K562 (cell line): ENCODE measurements around the gene SERF2. TPM values are rescaled to one million over a fixed set of nuclear protein-coding genes. Genes with fewer than 3 reads are reported as not detected.
A peak's percentile ranks its signal among the peaks of the same experiment; 100 is the strongest.

Source experiments
- BHLHE40 ChIP-seq: IDR thresholded peaks from 2 replicates; pipeline ENCODE4 v1.6.1; 2011; ENCODE audit warnings: low read length, improper control_type of control experiment
- CBX5 ChIP-seq: IDR thresholded peaks from 2 replicates; pipeline ENCODE4 v1.6.1; 2014; ENCODE audit warnings: low read depth, borderline replicate concordance
- CHD7 ChIP-seq: fragments of 200-600 bp; sonication (generic); IDR thresholded peaks from one replicate; pipeline ENCODE4 v1.6.1; 2012; ENCODE audit warnings: mild to moderate bottlenecking, low read depth, low read length, inconsistent platforms
- NFYB ChIP-seq: IDR thresholded peaks from 2 replicates; pipeline ENCODE4 v1.6.1; 2011; ENCODE audit warnings: mild to moderate bottlenecking, moderate library complexity; ENCODE audit not compliant: insufficient read length; ENCODE audit errors: extremely low read depth
- PTTG1 ChIP-seq: fragments of 450-650 bp; IDR thresholded peaks from 2 replicates; pipeline ENCODE4 v1.6.1; 2016; ENCODE audit warnings: low read depth, mild to moderate bottlenecking, missing genetic modification characterization, missing compliant biosample characterization
- RAD51 ChIP-seq: fragments of 450-650 bp; IDR thresholded peaks from 2 replicates; pipeline ENCODE4 v1.7.1; 2016; ENCODE audit warnings: low read depth, mild to moderate bottlenecking, borderline replicate concordance
- SRSF1 ChIP-seq: fragments of 200-400 bp; formaldehyde crosslinking; IDR thresholded peaks from 2 replicates; pipeline ENCODE4 v1.6.1; 2017; ENCODE audit warnings: mild to moderate bottlenecking, low read depth, low read length, moderate library complexity
- TAF15 ChIP-seq: fragments of 200-400 bp; formaldehyde crosslinking; IDR thresholded peaks from 2 replicates; pipeline ENCODE4 v1.6.1; 2017; ENCODE audit warnings: mild to moderate bottlenecking, low read depth, low read length, moderate library complexity
- THAP7 ChIP-seq: fragments of 250-450 bp; sonication (Bioruptor Pico); IDR thresholded peaks from 2 replicates; pipeline ENCODE4 v1.5.0; 2021
- YBX1 ChIP-seq: fragments of 450-650 bp; IDR thresholded peaks from 2 replicates; pipeline ENCODE4 v1.7.1; 2016; ENCODE audit warnings: mild to moderate bottlenecking
- ZNF3 ChIP-seq: fragments of 250-450 bp; sonication (Bioruptor Pico); IDR thresholded peaks from 2 replicates; pipeline ENCODE4 v1.5.0; 2021; ENCODE audit warnings: mild to moderate bottlenecking, moderate library complexity
- polyA plus RNA-seq, 8 experiments: library from polyadenylated mRNA; depleted of rRNA in 4 of 8; stranded (reverse) in 5 of 8; unstranded in 3 of 8; fragments of >200 nt; fragmentation: Nextera tagmentation in 2 of 8; fragmentation: Illumina TruSeq in 1 of 8; extraction: Ambion mirVana in 2 of 8; extraction: Trizol in 1 of 8; gene quantifications; 2 replicates each; pipeline versions ENCODE4 v1.2.1 to v1.2.3, GENCODE V29; 2011 to 2014; ENCODE audit warnings: inconsistent platforms in 1 of 8, missing spikeins in 1 of 8
- total RNA-seq, 7 experiments: library from RNA; depleted of rRNA in 6 of 7; stranded (reverse); fragments of >200 nt in 6 of 7; fragmentation: Illumina TruSeq in 2 of 7; extraction: Trizol in 2 of 7; gene quantifications; 2 replicates each; pipeline versions ENCODE4 v1.2.1 to v1.2.3, GENCODE V29; 2011 to 2021; ENCODE audit warnings: low replicate concordance in 1 of 7
- TF ChIP-seq, protein P1 (sequence below): fragments of 450-650 bp; formaldehyde crosslinking; IDR thresholded peaks from 2 replicates; pipeline ENCODE4 v1.4.0; 2022; ENCODE audit warnings: missing genetic modification characterization

SERF2 gene
- total and polyA plus RNA-seq, 9 of the 15 experiments (the other 6 are each of a cell fraction or from before 2014, with no cell fraction given) = 497 to 3,360 (median 867) TPM

- TF ChIP-seq CHD7 = no peak
- no peak for TF ChIP-seq BHLHE40
- TF ChIP-seq NFYB = peak; percentile 16
- no peak for TF ChIP-seq RAD51
- TF ChIP-seq PTTG1 (tag) = no peak; the same call in 1 of the 2 replicates
- no peak for TF ChIP-seq ZNF3
- TF ChIP-seq, protein P1, sequence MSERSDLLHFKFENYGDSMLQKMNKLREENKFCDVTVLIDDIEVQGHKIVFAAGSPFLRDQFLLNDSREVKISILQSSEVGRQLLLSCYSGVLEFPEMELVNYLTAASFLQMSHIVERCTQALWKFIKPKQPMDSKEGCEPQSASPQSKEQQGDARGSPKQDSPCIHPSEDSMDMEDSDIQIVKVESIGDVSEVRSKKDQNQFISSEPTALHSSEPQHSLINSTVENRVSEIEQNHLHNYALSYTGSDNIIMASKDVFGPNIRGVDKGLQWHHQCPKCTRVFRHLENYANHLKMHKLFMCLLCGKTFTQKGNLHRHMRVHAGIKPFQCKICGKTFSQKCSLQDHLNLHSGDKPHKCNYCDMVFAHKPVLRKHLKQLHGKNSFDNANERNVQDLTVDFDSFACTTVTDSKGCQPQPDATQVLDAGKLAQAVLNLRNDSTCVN = no peak
- TF ChIP-seq YBX1 = no peak
- no peak for TF ChIP-seq TAF15
- no peak for TF ChIP-seq SRSF1
- no peak for TF ChIP-seq CBX5
- no peak for TF ChIP-seq THAP7
Measured at GRCh38 chr15:43824302-43825246, 32.5 kb downstream of the SERF2 start, which contains the start of gene MFAP1 (continued).
